ENCODE results near the gene ZNRF3.

Gene ZNRF3

DNA sequence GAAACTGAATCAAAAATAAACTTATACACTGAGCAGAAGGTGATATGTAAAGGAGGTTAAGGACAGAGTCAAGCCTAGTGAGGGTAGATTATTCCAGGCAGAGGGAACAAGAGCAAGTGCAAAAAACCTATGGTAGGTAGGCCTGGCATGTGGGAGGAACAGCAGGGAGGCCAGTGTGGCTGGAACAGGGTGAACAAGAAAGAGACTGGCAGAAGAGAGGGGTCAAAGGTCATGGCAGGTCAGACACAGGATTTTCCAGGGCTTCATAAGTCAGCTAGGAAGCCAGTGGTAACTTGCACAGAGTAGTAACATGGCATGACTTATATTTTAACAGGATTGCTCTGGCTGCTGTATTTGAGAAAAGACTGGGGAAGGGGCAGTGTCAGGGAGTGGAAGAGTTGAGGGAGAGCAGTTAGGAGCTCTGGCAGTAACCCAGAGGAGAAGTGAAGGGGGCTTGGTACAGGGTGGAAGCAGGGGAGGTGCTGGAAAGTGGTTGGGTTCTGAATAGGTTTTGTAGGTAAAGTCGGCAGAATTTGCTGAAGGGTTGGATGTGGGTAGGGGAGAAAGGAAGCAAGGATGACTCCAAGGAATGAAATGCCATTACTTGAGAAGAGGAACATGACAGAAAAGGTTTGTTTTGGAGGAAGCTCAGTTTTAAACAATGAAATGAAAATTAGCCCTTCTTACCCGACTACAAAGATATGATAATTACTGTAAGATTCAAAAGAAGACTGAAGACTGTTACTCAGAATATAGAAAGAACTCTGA is 86.2 kb downstream of the ZNRF3 start:
- no peak overlapping the region for H3K4me3 ChIP-seq (ENCODE audit: low read depth, low read length)
- TF ChIP-seq, protein P1, sequence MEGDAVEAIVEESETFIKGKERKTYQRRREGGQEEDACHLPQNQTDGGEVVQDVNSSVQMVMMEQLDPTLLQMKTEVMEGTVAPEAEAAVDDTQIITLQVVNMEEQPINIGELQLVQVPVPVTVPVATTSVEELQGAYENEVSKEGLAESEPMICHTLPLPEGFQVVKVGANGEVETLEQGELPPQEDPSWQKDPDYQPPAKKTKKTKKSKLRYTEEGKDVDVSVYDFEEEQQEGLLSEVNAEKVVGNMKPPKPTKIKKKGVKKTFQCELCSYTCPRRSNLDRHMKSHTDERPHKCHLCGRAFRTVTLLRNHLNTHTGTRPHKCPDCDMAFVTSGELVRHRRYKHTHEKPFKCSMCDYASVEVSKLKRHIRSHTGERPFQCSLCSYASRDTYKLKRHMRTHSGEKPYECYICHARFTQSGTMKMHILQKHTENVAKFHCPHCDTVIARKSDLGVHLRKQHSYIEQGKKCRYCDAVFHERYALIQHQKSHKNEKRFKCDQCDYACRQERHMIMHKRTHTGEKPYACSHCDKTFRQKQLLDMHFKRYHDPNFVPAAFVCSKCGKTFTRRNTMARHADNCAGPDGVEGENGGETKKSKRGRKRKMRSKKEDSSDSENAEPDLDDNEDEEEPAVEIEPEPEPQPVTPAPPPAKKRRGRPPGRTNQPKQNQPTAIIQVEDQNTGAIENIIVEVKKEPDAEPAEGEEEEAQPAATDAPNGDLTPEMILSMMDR (IDR thresholded peaks at IDR 0.05; ENCODE audit: low read depth, low read length, missing control alignments), result no peak

DNA sequence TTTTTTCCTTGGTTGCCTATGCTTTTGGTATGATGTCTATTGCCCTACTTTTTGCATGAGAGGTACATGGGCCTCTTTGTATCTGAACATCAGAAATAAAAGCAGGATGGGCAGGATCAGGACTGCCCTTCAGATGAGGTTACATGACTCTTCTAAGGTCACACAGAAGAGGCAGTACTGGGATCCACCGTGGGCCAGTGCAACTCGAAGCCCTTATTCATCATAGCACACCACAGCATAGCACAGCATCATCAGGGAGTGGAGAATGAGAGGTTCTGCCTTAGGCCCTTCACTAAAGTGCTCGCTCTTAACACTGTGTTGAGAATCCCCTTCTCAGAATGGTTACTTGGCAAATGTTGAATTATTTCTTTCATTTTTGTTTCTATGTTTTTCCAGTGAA is 90.0 kb downstream of the ZNRF3 start:
- DNase-seq (ENCODE audit: low read depth), result no peak
- TF ChIP-seq, protein P1 (IDR thresholded peaks at IDR 0.05; ENCODE audit: low read depth, low read length, missing control alignments), result no peak
- no peak overlapping the region for H3K4me3 ChIP-seq (ENCODE audit: low read depth, low read length)

More for the DNA sequence above, 86.2 kb downstream of the ZNRF3 start:
- DNase-seq (ENCODE audit: low read depth), result no peak

DNA sequence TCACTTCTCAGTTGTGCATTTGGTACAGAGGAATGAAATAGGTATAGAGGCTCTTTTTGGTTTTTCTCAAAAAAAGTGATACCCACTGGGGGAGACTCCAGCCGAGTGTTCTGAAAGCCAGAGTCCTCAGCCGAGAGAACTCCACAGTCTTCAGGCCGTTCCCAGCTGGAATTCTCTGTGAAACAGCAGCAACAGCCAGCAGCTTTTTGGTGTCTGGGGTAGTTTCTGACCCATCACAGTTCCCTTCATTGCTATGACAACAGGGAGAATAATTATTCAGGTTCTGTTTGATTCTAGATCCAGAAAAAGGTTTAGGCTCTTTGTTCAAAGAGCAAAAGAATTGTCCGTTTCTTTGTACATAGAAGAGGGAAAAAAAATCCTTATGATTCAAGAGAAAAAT is 93.7 kb downstream of the ZNRF3 start:
- no peak overlapping the region for H3K4me3 ChIP-seq (ENCODE audit: low read depth, low read length)
- DNase-seq (ENCODE audit: low read depth), result no peak
- TF ChIP-seq, protein P1 (IDR thresholded peaks at IDR 0.05; ENCODE audit: low read depth, low read length, missing control alignments), result no peak

DNA sequence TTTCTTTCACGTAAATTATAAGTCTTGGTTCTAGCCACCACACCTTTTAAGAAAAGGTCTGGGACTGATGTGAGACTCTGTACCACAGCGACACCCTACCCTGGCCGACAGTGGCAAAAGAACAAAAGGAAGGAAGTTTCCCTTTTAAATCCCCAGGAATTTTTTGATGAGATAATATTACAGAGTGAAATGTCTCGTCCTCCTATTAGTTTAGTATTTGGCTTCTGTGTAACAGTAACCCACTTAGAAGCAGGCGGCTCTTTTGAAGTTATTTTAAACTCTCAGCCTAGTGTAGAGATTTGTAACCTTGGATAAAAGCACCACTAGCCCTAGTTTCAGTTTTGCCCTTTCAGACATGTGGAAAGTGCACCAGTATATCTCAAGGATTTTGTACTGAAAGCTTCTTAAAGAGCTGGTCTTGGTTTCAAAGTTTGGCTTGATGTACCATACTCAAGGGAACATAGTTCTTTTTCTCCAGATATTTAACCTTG is 94.2 kb downstream of the ZNRF3 start:
- TF ChIP-seq, protein P1 (IDR thresholded peaks at IDR 0.05; ENCODE audit: low read depth, low read length, missing control alignments), result no peak
- no peak for DNase-seq (ENCODE audit: low read depth)
- no peak overlapping the region for H3K4me3 ChIP-seq (ENCODE audit: low read depth, low read length)

DNA sequence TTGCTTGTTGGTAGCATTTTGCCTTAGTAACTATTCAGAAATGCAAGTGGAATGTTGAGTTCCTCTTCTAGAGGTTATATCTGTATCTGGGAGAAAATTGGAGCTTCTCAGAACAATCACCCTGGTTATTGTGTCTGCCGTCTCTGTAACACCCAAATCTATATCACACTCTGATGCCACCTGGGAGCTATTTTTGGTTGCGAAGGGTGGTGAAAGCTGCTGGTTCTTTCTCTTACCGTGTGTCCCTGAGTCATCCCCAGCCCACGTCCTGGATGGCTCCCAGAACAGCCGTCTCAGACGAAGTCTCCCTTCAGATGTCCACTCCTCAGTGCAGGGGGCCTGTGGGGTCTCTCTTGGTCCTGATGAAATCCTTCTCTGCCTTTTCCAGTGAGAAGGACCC is 94.8 kb downstream of the ZNRF3 start:
- TF ChIP-seq, protein P1 (IDR thresholded peaks at IDR 0.05; ENCODE audit: low read depth, low read length, missing control alignments), result no peak
- DNase-seq (ENCODE audit: low read depth), result no peak
- no peak overlapping the region for H3K4me3 ChIP-seq (ENCODE audit: low read depth, low read length)

DNA sequence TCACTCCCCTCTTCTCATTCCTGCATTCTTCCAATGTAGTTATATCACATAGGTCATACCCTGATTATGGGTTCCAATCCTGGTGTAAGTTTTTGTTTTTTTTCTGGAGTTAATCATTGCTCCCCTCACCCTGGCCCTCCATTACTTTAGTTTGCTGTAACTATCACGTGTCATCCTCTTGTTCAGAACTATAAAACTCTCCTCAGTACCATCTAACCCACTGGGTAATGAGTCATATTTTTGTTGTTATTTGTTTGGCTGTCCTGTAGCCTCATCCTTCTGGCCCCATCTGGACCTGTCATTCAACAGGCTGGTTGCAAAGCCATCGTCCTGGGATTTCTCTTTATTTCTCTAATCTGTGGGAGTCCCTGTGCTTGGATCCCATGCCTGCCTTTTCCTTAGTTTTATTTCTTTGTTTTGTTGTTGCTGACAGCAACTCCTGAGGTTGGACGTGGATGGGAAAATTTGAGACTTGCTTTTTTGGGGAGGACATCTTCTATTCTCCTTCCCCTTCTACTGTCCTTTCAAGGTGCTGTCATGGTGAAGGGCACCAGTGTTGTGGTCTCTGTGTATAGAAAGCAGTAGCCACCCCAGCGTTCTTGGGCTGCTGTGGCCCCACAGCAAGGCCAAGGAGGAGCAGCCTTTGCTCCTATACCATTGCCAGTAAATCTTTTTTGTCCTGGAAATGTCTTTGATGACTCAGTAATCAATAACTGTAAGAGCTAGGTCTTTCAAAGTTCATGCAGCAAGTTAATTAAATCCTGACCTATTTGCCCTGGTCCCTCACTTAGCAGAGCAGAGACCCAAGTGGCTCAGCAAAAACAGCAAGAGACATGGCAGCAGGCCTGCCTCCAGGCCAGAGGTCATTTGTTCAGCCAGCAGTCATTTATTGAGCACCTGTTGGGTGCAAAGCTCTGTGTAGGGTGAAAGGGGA is 95.8 kb downstream of the ZNRF3 start:
- H3K4me3 ChIP-seq (ENCODE audit: low read depth, low read length), result no peak overlapping the region
- TF ChIP-seq, protein P1 (IDR thresholded peaks at IDR 0.05; ENCODE audit: low read depth, low read length, missing control alignments), result no peak
- no peak for DNase-seq (ENCODE audit: low read depth)

All from GM12864 (cell line).